Measurements from ENCODE around the gene LHFPL2.

LHFPL2 gene

DNA sequence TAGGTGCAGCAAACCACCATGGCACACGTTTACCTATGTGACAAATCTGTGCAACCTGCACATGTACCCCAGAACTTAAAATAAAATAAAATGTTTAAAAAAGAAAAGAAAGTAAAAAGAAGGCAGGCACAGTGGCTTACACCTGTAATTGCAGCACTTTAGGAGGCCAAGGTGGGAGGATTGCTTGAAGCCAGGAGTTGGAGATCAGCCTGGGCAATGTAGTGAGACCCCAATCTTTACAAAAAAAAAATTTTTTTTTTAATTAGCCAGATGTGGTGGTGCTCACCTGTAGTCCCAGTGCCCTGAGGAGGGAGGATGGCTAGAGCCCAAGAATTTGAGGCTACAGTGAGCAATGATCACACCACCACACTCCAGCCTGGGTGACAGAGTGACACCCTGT lies 12.5 kb upstream of the LHFPL2 start:
- no peak for TF ChIP-seq POLR2AphosphoS5 (IDR thresholded peaks at IDR 0.05; ENCODE audit: low read depth, low read length)

DNA sequence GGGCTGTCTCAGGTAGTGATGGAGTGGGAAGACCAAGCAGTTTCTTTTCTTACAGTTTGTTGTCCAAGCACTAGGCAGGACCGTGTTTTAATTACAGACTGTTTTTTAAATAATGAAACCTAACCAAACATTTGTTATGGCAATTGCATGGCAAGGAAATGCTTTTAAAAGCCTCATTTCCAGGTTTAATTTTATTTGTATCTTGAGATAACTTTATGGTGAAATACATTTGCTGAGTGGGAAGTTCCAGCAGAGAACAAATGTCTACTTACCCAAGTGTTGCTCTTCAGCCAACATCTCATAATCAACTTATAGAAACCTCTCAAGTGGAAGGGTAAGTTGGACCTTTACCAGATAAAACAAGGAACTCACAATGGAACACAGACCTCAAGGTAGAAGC lies 11.8 kb upstream of the LHFPL2 start:
- TF ChIP-seq POLR2AphosphoS5 (IDR thresholded peaks at IDR 0.05; ENCODE audit: low read depth, low read length): no peak
- TF ChIP-seq FOXP2 (optimal IDR thresholded peaks at IDR 0.05; ENCODE audit: borderline replicate concordance, extremely low read depth, extremely low read length, insufficient read depth): no peak
- no peak for TF ChIP-seq TAF1 (IDR thresholded peaks at IDR 0.05; ENCODE audit: borderline replicate concordance, insufficient read depth, low read length)
- TF ChIP-seq REST (IDR thresholded peaks at IDR 0.05; ENCODE audit: insufficient read depth in 1 of 2, low read depth in 2 of 2, low read length in 2 of 2): no peak
- no peak for TF ChIP-seq SIN3A (IDR thresholded peaks at IDR 0.05; ENCODE audit: borderline replicate concordance, insufficient read depth, low read length)

GRCh38 chr5:78659714-78660113 lies 11.1 kb upstream of the LHFPL2 start:
- TF ChIP-seq REST (IDR thresholded peaks at IDR 0.05; ENCODE audit: insufficient read depth in 1 of 2, low read depth in 2 of 2, low read length in 2 of 2) (no peak), SIN3A (IDR thresholded peaks at IDR 0.05; ENCODE audit: borderline replicate concordance, insufficient read depth, low read length) (no peak), FOXP2 (optimal IDR thresholded peaks at IDR 0.05; ENCODE audit: borderline replicate concordance, extremely low read depth, extremely low read length, insufficient read depth) (no peak), POLR2AphosphoS5 (IDR thresholded peaks at IDR 0.05; ENCODE audit: low read depth, low read length) (no peak), TAF1 (IDR thresholded peaks at IDR 0.05; ENCODE audit: borderline replicate concordance, insufficient read depth, low read length) (no peak)

DNA sequence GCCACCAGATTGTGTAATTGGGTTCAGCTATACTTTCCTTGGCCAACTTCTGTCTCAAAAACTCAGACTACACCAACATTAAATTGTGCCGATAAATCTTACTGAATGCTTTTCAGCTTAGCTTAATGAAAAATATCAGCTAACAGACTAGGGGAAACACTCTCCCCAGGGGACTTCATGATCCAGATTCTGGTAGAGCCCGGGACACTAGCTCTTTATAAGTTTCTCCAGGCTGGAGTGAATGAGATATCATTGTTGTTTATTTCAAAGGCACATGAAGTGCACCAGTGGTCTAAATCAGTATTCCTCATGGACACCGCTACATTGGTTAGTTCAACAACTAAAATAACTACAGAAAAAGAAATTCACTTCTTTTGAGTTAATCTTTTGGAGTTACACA lies 10.5 kb upstream of the LHFPL2 start:
- TF ChIP-seq FOXP2 (optimal IDR thresholded peaks at IDR 0.05; ENCODE audit: borderline replicate concordance, extremely low read depth, extremely low read length, insufficient read depth) (no peak), REST (IDR thresholded peaks at IDR 0.05; ENCODE audit: insufficient read depth in 1 of 2, low read depth in 2 of 2, low read length in 2 of 2) (no peak), TAF1 (IDR thresholded peaks at IDR 0.05; ENCODE audit: borderline replicate concordance, insufficient read depth, low read length) (no peak), POLR2AphosphoS5 (IDR thresholded peaks at IDR 0.05; ENCODE audit: low read depth, low read length) (no peak), SIN3A (IDR thresholded peaks at IDR 0.05; ENCODE audit: borderline replicate concordance, insufficient read depth, low read length) (no peak)

DNA sequence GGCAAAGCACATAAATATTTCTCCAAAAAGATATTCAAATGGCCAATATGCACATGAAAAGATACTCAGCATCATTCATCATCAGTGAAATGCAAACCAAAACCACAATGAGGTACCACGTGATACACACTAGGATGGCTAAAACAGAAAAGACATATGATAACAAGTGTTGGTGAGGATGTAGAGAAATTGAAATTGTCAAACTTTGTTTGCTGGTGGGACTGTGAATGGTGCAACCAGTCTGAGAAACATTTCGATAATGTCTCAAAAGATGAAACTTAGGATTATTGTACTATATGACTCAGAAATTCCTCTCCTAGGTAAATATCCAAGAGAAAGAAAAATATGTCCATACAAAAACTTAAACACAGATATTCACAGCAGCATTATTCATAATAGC lies 8.6 kb upstream of the LHFPL2 start:
- TF ChIP-seq FOXP2 (optimal IDR thresholded peaks at IDR 0.05; ENCODE audit: borderline replicate concordance, extremely low read depth, extremely low read length, insufficient read depth) (no peak), REST (IDR thresholded peaks at IDR 0.05; ENCODE audit: insufficient read depth in 1 of 2, low read depth in 2 of 2, low read length in 2 of 2) (no peak), SIN3A (IDR thresholded peaks at IDR 0.05; ENCODE audit: borderline replicate concordance, insufficient read depth, low read length) (no peak), TAF1 (IDR thresholded peaks at IDR 0.05; ENCODE audit: borderline replicate concordance, insufficient read depth, low read length) (no peak), POLR2AphosphoS5 (IDR thresholded peaks at IDR 0.05; ENCODE audit: low read depth, low read length) (no peak)

Data from PFSK-1 (cell line).